Sigmoid colon (tissue), 7 donors: Measurements from ENCODE around the gene RNF166. TPM values are rescaled to one million over a fixed set of nuclear protein-coding genes. Genes with fewer than 3 reads are reported as not detected.

Experiments
- DNase-seq: peaks from one replicate; pipeline ENCODE4 v3.0.0-alpha.2; 2019
- H3K27ac ChIP-seq, 4 donors: fragments of 200-600 bp; sonication (generic); one replicate each; pipeline ENCODE4 v1.5.1; 2016 to 2019; ENCODE audit warnings: mild to moderate bottlenecking in 1 of 4
- H3K27me3 ChIP-seq, 3 donors: fragments of 200-600 bp; sonication (generic); one replicate each; pipeline ENCODE4 v1.5.1; 2019; ENCODE audit warnings: mild to moderate bottlenecking in 1 of 3
- H3K36me3 ChIP-seq, 4 donors: fragments of 200-600 bp; sonication (generic); one replicate each; pipeline ENCODE4 v1.5.1; 2016 to 2019
- H3K4me1 ChIP-seq, 4 donors: fragments of 200-600 bp; sonication (generic); one replicate each; pipeline ENCODE4 v1.5.1; 2017 to 2019
- H3K4me3 ChIP-seq, 4 donors: fragments of 200-600 bp; sonication (generic); one replicate each; pipeline ENCODE4 v1.5.1; 2017 to 2019; ENCODE audit warnings: mild to moderate bottlenecking in 2 of 4, moderate library complexity in 1 of 4
- H3K9me3 ChIP-seq, 4 donors: fragments of 200-600 bp in 3 of 4; sonication (generic) in 3 of 4; one replicate each; pipeline versions ENCODE4 v1.5.1 to v1.6.1; 2013 to 2019
- EP300 ChIP-seq, 4 donors: sonication (generic); formaldehyde crosslinking; IDR thresholded peaks; one replicate each; pipeline ENCODE4 v1.6.1; 2017; ENCODE audit warnings: antibody characterized with exemption in 4 of 4
- POLR2A ChIP-seq, 2 donors: fragments of 450-650 bp; IDR thresholded peaks; one replicate each; pipeline ENCODE4 v1.6.1; 2016; ENCODE audit warnings: antibody characterized with exemption in 2 of 2, mild to moderate bottlenecking in 2 of 2, moderate library complexity in 2 of 2
- POLR2AphosphoS5 ChIP-seq, 4 donors: sonication (generic); formaldehyde crosslinking; IDR thresholded peaks; one replicate each; pipeline ENCODE4 v1.6.1; 2017; ENCODE audit warnings: antibody characterized with exemption in 4 of 4
- WGBS, 2 donors: extraction: QIAGEN DNeasy Blood & Tissue Kit; methylation state at CpG; one replicate each; pipeline ENCODE4 v1.1.7; 2013; 5-methylcytosine and 5-hydroxymethylcytosine counted together
- intact Hi-C: fragments of 100-400 bp; cut with DNase I; formaldehyde crosslinking; loops from one replicate; pipeline ENCODE4 v1.15.1; 2023
- polyA plus RNA-seq, 3 donors: library from polyadenylated mRNA; stranded (reverse); fragments of 200-250 nt; gene quantifications; one replicate each; pipeline ENCODE4 v1.2.3, GENCODE V29; 2013
- total RNA-seq, 4 donors: library from RNA; depleted of rRNA; stranded (reverse); fragments of >200 nt; gene quantifications; one replicate each; pipeline ENCODE4 v1.1.0, GENCODE V29; 2016
- TF ChIP-seq, protein P1 (sequence below), 4 experiments: fragments of 450-650 bp in 3 of 4; fragments of 200-600 bp in 1 of 4; IDR thresholded peaks; one replicate each; pipeline ENCODE4 v1.5.1; 2016 to 2019; ENCODE audit warnings: antibody characterized with exemption in 4 of 4, mild to moderate bottlenecking in 3 of 4, moderate library complexity in 2 of 4
- donor health status: healthy with polysubstance abuse.
- donor health status: Bipolar disorder and iron deficiency.
- donor health status: healthy.

The RNF166 gene
- total and polyA plus RNA-seq, 7 donors, result 5.4 to 34.8 (median 16.9) TPM

DNA sequence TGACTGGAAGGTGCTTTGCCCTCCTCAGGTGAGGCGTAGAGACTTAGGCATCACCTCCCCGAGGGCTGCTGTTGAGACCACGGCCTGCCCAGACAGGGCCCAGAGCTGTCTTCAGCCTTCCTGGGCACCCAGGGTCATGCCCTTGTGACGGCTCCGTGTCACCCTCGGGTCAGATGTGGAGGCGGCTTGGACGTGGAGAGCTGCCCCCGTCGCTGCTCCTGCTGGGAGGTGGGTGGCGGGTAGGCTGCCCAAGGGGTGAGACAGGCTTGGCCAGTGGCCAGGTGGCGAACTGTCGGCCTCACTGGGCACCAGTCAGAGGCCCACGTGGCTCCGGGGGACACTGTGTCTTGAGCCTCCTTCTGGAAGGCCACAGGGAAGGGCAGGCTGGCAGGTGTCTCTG lies 11.0 kb downstream of the RNF166 start:
- peaks cover 0 to under 1% (median 0%) of the 10 kb centered on the region in 4 donors for H3K4me1 ChIP-seq
- peaks cover 0 to 19% (median 12%) of the 10 kb centered on the region in 3 donors for H3K27me3 ChIP-seq
- H3K36me3 ChIP-seq, result peaks cover 9 to 45% (median 29%) of the 10 kb centered on the region in 4 donors
- H3K27ac ChIP-seq, result no peak overlapping the region
- no peak overlapping the region for H3K4me3 ChIP-seq
- H3K9me3 ChIP-seq, result no peaks in the 10 kb centered on the region
- no peak for DNase-seq
- 82 to 91% methylated on average over 15 of the region's 15 CpGs for WGBS, 2 donors
- TF ChIP-seq, protein P1, sequence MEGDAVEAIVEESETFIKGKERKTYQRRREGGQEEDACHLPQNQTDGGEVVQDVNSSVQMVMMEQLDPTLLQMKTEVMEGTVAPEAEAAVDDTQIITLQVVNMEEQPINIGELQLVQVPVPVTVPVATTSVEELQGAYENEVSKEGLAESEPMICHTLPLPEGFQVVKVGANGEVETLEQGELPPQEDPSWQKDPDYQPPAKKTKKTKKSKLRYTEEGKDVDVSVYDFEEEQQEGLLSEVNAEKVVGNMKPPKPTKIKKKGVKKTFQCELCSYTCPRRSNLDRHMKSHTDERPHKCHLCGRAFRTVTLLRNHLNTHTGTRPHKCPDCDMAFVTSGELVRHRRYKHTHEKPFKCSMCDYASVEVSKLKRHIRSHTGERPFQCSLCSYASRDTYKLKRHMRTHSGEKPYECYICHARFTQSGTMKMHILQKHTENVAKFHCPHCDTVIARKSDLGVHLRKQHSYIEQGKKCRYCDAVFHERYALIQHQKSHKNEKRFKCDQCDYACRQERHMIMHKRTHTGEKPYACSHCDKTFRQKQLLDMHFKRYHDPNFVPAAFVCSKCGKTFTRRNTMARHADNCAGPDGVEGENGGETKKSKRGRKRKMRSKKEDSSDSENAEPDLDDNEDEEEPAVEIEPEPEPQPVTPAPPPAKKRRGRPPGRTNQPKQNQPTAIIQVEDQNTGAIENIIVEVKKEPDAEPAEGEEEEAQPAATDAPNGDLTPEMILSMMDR (IDR thresholded peaks at IDR 0.05), result no peak
- TF ChIP-seq POLR2A (IDR thresholded peaks at IDR 0.05) (no peak), EP300 (IDR thresholded peaks at IDR 0.05) (no peak), POLR2AphosphoS5 (IDR thresholded peaks at IDR 0.05) (no peak)
- intact Hi-C loops, result no loop called here

DNA sequence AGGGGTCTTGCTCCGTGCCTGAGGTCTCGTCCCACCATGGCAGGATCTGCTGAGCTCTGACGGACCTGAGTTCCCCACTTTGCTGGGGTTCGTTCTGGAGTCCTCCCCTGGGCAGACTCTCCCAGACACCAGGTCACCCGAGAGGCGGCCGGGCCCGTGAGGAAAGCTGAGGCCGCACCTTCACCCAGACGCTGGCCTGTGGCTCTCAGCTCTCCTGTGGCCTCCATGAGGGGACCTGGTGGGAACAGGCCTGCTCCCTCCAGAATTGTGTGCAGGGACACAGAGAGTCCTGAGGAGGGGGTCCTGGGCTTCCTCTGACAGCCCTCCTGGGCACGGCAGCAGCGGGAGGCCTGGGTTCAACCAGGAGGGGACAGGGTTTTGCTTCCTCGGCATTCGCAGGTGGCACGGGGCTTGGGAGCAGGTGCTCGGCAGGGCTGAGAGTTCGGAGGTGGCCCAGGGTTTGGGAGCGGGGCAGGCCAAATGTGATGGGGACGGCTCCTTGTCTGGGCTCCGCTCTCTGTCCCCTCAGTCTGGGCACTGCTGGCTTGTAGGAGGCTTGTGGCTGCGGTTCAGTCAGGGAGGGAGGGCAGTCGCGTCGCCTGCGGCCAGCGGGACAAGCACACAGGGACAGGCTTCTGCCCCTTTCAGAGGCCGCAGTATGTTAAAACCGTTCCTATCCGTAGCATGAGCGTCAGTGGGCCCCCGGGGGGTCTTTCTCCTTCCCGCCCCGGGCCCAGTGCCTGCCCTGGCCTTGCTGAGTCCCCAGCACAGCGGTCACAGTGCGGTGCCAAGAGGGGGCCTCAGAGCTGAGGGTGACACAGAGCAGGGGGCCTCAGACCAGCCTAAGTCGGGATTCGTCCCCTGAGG lies 11.8 kb downstream of the RNF166 start:
- intact Hi-C loops, result no loop called here
- H3K27me3 ChIP-seq, result peaks cover 2 to 26% (median 19%) of the 10 kb centered on the region in 3 donors
- 93 to 94% methylated on average over 37 of the region's 37 CpGs for WGBS, 2 donors

DNA sequence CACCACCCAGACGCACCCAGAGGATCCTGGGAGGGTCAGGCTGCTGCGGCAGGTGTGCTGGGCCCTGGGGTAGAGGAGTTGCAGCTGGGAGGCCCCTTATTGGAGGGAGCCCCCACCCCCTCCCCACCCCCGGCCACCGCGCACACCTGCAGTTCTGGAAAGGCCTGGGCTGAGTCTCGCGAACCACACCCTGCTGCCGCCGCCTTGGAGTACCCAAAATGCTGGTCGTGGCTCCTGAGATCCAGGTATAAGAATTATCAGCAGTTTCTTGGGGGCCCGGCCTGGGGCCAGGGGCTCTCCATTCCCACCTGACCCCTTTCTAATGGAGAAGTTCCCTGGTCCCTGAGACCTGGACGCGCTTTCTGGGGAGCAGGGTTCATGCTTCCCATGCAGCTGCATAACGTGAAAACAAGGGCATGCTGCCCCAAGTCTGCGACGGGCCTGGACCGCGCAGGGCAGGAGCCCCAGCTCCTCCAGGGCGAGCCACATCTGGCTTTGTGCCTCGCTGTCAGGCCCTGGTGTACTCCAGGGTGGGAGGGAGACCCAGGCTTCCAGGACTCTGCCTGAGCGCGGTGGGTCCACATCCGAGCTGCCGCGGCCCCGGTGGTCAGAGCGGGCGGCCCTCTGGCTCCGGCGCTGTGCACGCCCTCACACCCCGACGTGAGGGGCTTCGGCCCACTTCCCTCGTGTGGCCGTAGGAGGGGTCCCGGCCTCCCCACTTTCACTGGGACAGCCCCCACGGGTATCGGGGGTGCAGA lies 12.6 kb downstream of the RNF166 start:
- H3K36me3 ChIP-seq, result peaks cover 9 to 29% (median 17%) of the 10 kb centered on the region in 4 donors
- H3K27me3 ChIP-seq, result peaks cover 3 to 35% (median 27%) of the 10 kb centered on the region in 3 donors
- no peaks in the 10 kb centered on the region for H3K9me3 ChIP-seq
- no peak overlapping the region for H3K4me3 ChIP-seq
- no peak for DNase-seq
- TF ChIP-seq POLR2A (IDR thresholded peaks at IDR 0.05) (no peak), EP300 (IDR thresholded peaks at IDR 0.05) (no peak), POLR2AphosphoS5 (IDR thresholded peaks at IDR 0.05) (no peak)
- TF ChIP-seq, protein P1 (IDR thresholded peaks at IDR 0.05), result no peak
- intact Hi-C loops, result no loop called here
- H3K27ac ChIP-seq, result no peak overlapping the region
- 78 to 88% methylated on average over 39 of the region's 39 CpGs for WGBS, 2 donors
- H3K4me1 ChIP-seq, result no peaks in the 10 kb centered on the region

More for the DNA sequence above, 11.8 kb downstream of the RNF166 start:
- no peak overlapping the region for H3K27ac ChIP-seq
- H3K4me1 ChIP-seq, result no peaks in the 10 kb centered on the region
- DNase-seq, result no peak
- H3K4me3 ChIP-seq, result no peak overlapping the region
- peaks cover 9 to 37% (median 24%) of the 10 kb centered on the region in 4 donors for H3K36me3 ChIP-seq
- no peaks in the 10 kb centered on the region for H3K9me3 ChIP-seq
- TF ChIP-seq, protein P1 (IDR thresholded peaks at IDR 0.05), result no peak
- TF ChIP-seq POLR2A (IDR thresholded peaks at IDR 0.05) (no peak), POLR2AphosphoS5 (IDR thresholded peaks at IDR 0.05) (no peak), EP300 (IDR thresholded peaks at IDR 0.05) (no peak)

DNA sequence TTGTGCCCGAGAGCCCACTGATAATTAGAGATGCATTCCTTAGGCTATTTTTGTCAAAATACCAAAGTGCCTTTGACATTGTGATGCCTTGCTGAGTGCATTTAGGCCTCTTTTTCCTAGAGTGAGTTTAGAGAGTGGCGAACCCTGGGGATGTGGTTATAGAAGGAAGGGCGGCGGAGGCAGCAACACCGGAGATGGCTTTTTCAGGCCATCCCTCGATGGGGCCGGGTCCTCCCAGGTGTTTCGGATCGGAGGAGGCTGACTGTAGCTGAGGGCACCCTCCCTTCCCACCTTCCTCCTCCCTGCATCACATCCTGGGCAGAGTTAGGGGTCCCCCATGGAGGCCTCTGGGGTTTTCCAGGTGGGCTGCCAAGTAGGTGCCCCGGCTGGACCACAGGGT lies 13.3 kb downstream of the RNF166 start:
- TF ChIP-seq EP300 (IDR thresholded peaks at IDR 0.05) (no peak), POLR2A (IDR thresholded peaks at IDR 0.05) (no peak), POLR2AphosphoS5 (IDR thresholded peaks at IDR 0.05) (no peak)
- TF ChIP-seq, protein P1 (IDR thresholded peaks at IDR 0.05), result no peak
- H3K9me3 ChIP-seq, result no peaks in the 10 kb centered on the region
- 80 to 91% methylated on average over 10 of the region's 10 CpGs for WGBS, 2 donors
- DNase-seq, result no peak
- no peak overlapping the region for H3K4me3 ChIP-seq
- no peak overlapping the region for H3K27ac ChIP-seq
- H3K4me1 ChIP-seq, result no peaks in the 10 kb centered on the region
- intact Hi-C loops, result no loop called here
- peaks cover 11 to 42% (median 35%) of the 10 kb centered on the region in 3 donors for H3K27me3 ChIP-seq
- H3K36me3 ChIP-seq, result peaks cover 9 to 21% (median 10%) of the 10 kb centered on the region in 4 donors
